SH-SY5Y (cell line): ENCODE measurements around the gene USF3.

Source experiments
- GATA2 ChIP-seq: IDR thresholded peaks from 2 replicates; pipeline ENCODE4 v1.6.1; 2011; ENCODE audit warnings: mild to moderate bottlenecking, low read depth, low read length
- GATA3 ChIP-seq: IDR thresholded peaks from 2 replicates; pipeline ENCODE4 v1.6.1; 2011; ENCODE audit warnings: low read depth, mild to moderate bottlenecking, low read length, moderate library complexity

DNA sequence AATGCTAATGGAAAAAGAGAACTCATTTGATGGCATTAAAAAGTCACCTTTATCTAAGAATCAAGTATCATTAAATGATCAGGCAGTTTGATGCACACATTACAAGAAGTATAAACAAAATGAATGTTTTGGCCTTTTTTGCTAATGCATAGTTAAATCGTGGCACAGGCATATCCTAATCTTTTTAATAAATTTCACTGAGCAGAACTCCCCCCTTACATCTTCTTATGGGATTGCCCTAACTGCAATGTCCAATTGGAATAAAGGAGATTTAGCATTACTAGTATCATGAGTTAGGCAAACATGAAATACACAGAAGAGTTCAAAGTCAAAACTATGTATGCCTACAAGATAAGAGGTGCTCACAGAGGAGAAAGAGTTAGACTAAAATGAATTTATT is 32.7 kb downstream of the USF3 start:
- TF ChIP-seq GATA2 (no peak), GATA3 (no peak)
